Kidney (tissue), 14 donors: ENCODE measurements around the gene HOXC4. TPM values are rescaled to one million over a fixed set of nuclear protein-coding genes. Genes with fewer than 3 reads are reported as not detected.

Experiments used
- DNase-seq, 5 donors: peaks; one replicate each; pipeline ENCODE4 v3.0.0-alpha.2; 2013 to 2020
- FAIRE-seq: peaks from 2 replicates; lab custom pipeline; 2012; peaks lifted over from hg19 to GRCh38; lab: Jason Lieb, UNC
- H3K27ac ChIP-seq, 2 donors: one replicate each; pipeline ENCODE4 v1.7.0; 2013; ENCODE audit warnings: low read depth in 2 of 2, low read length in 2 of 2, inconsistent platforms in 1 of 2
- H3K27me3 ChIP-seq: one replicate; pipeline ENCODE4 v1.7.1; 2013; ENCODE audit warnings: low read length, inconsistent platforms; ENCODE audit not compliant: control insufficient read depth, insufficient read depth
- H3K36me3 ChIP-seq, 3 donors: one replicate each; pipeline versions ENCODE4 v1.7.0 to v1.7.1; 2013; ENCODE audit warnings: low read length in 3 of 3, control low read depth in 1 of 3, inconsistent platforms in 1 of 3; ENCODE audit not compliant: insufficient read depth in 3 of 3, control insufficient read depth in 2 of 3
- H3K4me1 ChIP-seq, 3 donors: one replicate each; pipeline versions ENCODE4 v1.7.0 to v1.7.1; 2013; ENCODE audit warnings: low read length in 3 of 3, inconsistent platforms in 1 of 3, low read depth in 1 of 3; ENCODE audit not compliant: control insufficient read depth in 2 of 3, insufficient read depth in 2 of 3
- H3K4me3 ChIP-seq, 3 donors: one replicate each; pipeline versions ENCODE4 v1.7.0 to v1.8.1; 2013; ENCODE audit warnings: low read length in 3 of 3, control low read depth in 1 of 3, inconsistent platforms in 1 of 3
- H3K9ac ChIP-seq, 3 donors: one replicate each; pipeline versions ENCODE4 v1.7.0 to v1.7.1; 2013; ENCODE audit warnings: low read length in 3 of 3, control low read depth in 1 of 3, inconsistent platforms in 1 of 3
- H3K9me3 ChIP-seq, 3 donors: one replicate each; pipeline versions ENCODE4 v1.7.0 to v1.7.1; 2013; ENCODE audit warnings: low read length in 3 of 3, control low read depth in 1 of 3, inconsistent platforms in 1 of 3; ENCODE audit not compliant: control insufficient read depth in 2 of 3, insufficient read depth in 1 of 3
- CTCF ChIP-seq: IDR thresholded peaks from 3 replicates; pipeline ENCODE4 v1.5.1; 2012; ENCODE audit warnings: mild to moderate bottlenecking, moderate library complexity, borderline replicate concordance; ENCODE audit not compliant: insufficient read depth; ENCODE audit errors: extremely low read depth
- intact Hi-C: fragments of 100-400 bp; cut with DNase I; formaldehyde crosslinking; loops from one replicate; pipeline ENCODE4 v1.11.1; 2022
- polyA plus RNA-seq: library from polyadenylated mRNA; stranded (reverse); fragments of 350-450 nt; fragmentation: Illumina TruSeq; extraction: RNeasy Lipid Tissue Mini Kit (QIAGEN cat#74804); gene quantifications from one replicate; pipeline ENCODE4 v1.2.3, GENCODE V29; 2014; ENCODE audit warnings: low read depth, low replicate concordance; ENCODE audit not compliant: insufficient read depth
- total RNA-seq: library from RNA; stranded (reverse); fragmentation: NEBNext Ultra II Directional; extraction: Animal tissue kit (Norgen Biotek cat#: 25700); gene quantifications from one replicate; pipeline ENCODE4 v1.2.1, GENCODE V29; 2021
- donor health status: control.
- donor health status: control.
- donor health status: control.
- donor health status: control.
- donor health status: control.
- donor health status: DM: yes; HTN: yes; CAD: no.
- donor health status: Normal renal cell carcinoma (clear cell type).

HOXC4 gene
- total and polyA plus RNA-seq, 2 donors from 2014 or later: 13.9 to 24.5 TPM

GRCh38 chr12:54033980-54034784 is 19.5 kb upstream of the HOXC4 start:
- Histone ChIP-seq H3K36me3 (peaks cover 0 to 4% (median 0%) of the 10 kb centered on the region in 3 donors), H3K27me3 (no peaks in the 10 kb centered on the region), H3K4me1 (peaks cover 0 to 33% (median 22%) of the 10 kb centered on the region in 3 donors), H3K4me3 (no peak overlapping the region), H3K9ac (no peak overlapping the region), H3K27ac (no peak overlapping the region), H3K9me3 (no peaks in the 10 kb centered on the region)
- FAIRE-seq (no peak), DNase-seq (peak in 3 of 5 donors; percentile 71 to 83 (median 77))
- intact Hi-C loops: loop anchor here (10.0 kb wide), 1 partner anchor 101 kb away; no protein-coding TSS in a partner anchor
- no peak for TF ChIP-seq CTCF

GRCh38 chr12:54034785-54035310 is 18.8 kb upstream of the HOXC4 start:
- DNase-seq: peak in 1 of 5 donors; percentile 62
- peaks cover 5 to 40% (median 25%) of the 10 kb centered on the region in 3 donors for H3K4me1 ChIP-seq
- peaks cover 0 to 2% (median 0%) of the 10 kb centered on the region in 3 donors for H3K36me3 ChIP-seq
- H3K27me3 ChIP-seq: no peaks in the 10 kb centered on the region
- TF ChIP-seq CTCF: no peak
- H3K4me3 ChIP-seq: no peak overlapping the region
- no peak overlapping the region for H3K27ac ChIP-seq
- FAIRE-seq: no peak
- H3K9me3 ChIP-seq: no peaks in the 10 kb centered on the region
- intact Hi-C loops: loop anchor here (10.0 kb wide), 1 partner anchor 100 kb away; no protein-coding TSS in a partner anchor
- H3K9ac ChIP-seq: peak overlapping the region in 1 of 3 donors; percentile 4

GRCh38 chr12:54035568-54036264 is 17.9 kb upstream of the HOXC4 start:
- intact Hi-C loops: loop anchor here (10.0 kb wide), 1 partner anchor 99 kb away; no protein-coding TSS in a partner anchor
- Histone ChIP-seq H3K27ac (peak overlapping the region; percentile 9 to 11), H3K9me3 (no peaks in the 10 kb centered on the region), H3K4me3 (no peak overlapping the region), H3K36me3 (no peaks in the 10 kb centered on the region), H3K4me1 (peaks cover 5 to 45% (median 31%) of the 10 kb centered on the region in 3 donors), H3K9ac (peak overlapping the region in 1 of 3 donors; percentile 47), H3K27me3 (no peaks in the 10 kb centered on the region)
- DNase-seq (peak in 4 of 5 donors; percentile 68 to 87 (median 78)), FAIRE-seq (no peak)
- TF ChIP-seq CTCF: no peak
